ENCODE measurements around the gene DNAJB8. TPM values are rescaled to one million over a fixed set of nuclear protein-coding genes. Genes with fewer than 3 reads are reported as not detected.

The DNAJB8 gene
- total and polyA plus RNA-seq, 9 of the 15 experiments (the other 6 are each of a cell fraction or from before 2014, with no cell fraction given), result not detected

GRCh38 chr3:128415773-128416577, 50.7 kb downstream of the DNAJB8 start:
- Histone ChIP-seq H3K9ac (ENCODE audit: insufficient read depth in 1 of 2, low read depth in 2 of 2, low read length in 2 of 2) (peak overlapping the region; percentile 91 to 92), H2AFZ (ENCODE audit: low read depth, low read length) (0 out of 2 replicates have a peak overlapping the region, but pooled peaks have one; percentile 8), H3K4me1 (replicated peaks in 1 of 2; ENCODE audit: control insufficient read depth in 2 of 2, insufficient read depth in 2 of 2, low read length in 2 of 2) (peaks cover 78 to 91% of the 10 kb centered on the region in 2 experiments), H3K27me3 (ENCODE audit: control insufficient read depth in 2 of 2, insufficient read depth in 2 of 2, low read length in 2 of 2) (no peaks in the 10 kb centered on the region), H3K4me3 (peak overlapping the region; percentile 35), H3K27ac (ENCODE audit: extremely low read depth, low read depth, low read length) (peak overlapping the region; percentile 99), H3K9me1 (ENCODE audit: control insufficient read depth, insufficient read depth, low read length) (no peaks in the 10 kb centered on the region), H3K9me3 (replicated peaks; ENCODE audit: control insufficient read depth, insufficient read depth, low read depth, low read length) (peaks cover 2% of the 10 kb centered on the region; the same call in 1 of the 2 replicates), H4K20me1 (replicated peaks; ENCODE audit: control insufficient read depth, insufficient read depth, low read length) (no peaks in the 10 kb centered on the region), H3K79me2 (ENCODE audit: control insufficient read depth, insufficient read depth, low read length) (peaks cover 62% of the 10 kb centered on the region), H3K36me3 (ENCODE audit: control insufficient read depth, insufficient read depth, low read length) (peaks cover 3% of the 10 kb centered on the region; the same call in 1 of the 3 replicates), H3K4me2 (ENCODE audit: insufficient read depth, low read length) (peak overlapping the region; percentile 88)
- ATAC-seq (peak; percentile 74), DNase-seq (ENCODE audit: extremely low read depth in 1 of 4, low spot score in 3 of 4) (peak; percentile 71 to 90 (median 81)), FAIRE-seq (no peak)
- in situ Hi-C loops (cut with MboI) (no loop called here), intact Hi-C loops (cut with micrococcal nuclease) (no loop called here)
- ChIA-PET POLR2A (interaction anchor here (0.6 to 1.3 kb wide), 8 partner anchors 9 to 363 kb away, joined by 3 to 7 read pairs (median 3); no protein-coding TSS in a partner anchor), CTCF (ENCODE audit: low intra/inter-chr PET ratio) (interaction anchor here (0.9 kb wide), 1 partner anchor 10 kb away, joined by 3 read pairs; no protein-coding TSS in a partner anchor)
- TSS peak; percentile 40 for BruUV-seq (replicated peaks)
- WGBS (ENCODE audit: insufficient coverage, low coverage, missing lambda C conversion rate), result 0% methylated on average over 6 of the region's 19 CpGs
- no peak for TF ChIP-seq CBX8 (IDR thresholded peaks at IDR 0.05; ENCODE audit: borderline replicate concordance, extremely low read depth, low read depth, low read length, poor library complexity, severe bottlenecking)
- TF ChIP-seq WHSC1 (IDR thresholded peaks at IDR 0.05; ENCODE audit: low read length), result no peak
- TF ChIP-seq, protein P1, sequence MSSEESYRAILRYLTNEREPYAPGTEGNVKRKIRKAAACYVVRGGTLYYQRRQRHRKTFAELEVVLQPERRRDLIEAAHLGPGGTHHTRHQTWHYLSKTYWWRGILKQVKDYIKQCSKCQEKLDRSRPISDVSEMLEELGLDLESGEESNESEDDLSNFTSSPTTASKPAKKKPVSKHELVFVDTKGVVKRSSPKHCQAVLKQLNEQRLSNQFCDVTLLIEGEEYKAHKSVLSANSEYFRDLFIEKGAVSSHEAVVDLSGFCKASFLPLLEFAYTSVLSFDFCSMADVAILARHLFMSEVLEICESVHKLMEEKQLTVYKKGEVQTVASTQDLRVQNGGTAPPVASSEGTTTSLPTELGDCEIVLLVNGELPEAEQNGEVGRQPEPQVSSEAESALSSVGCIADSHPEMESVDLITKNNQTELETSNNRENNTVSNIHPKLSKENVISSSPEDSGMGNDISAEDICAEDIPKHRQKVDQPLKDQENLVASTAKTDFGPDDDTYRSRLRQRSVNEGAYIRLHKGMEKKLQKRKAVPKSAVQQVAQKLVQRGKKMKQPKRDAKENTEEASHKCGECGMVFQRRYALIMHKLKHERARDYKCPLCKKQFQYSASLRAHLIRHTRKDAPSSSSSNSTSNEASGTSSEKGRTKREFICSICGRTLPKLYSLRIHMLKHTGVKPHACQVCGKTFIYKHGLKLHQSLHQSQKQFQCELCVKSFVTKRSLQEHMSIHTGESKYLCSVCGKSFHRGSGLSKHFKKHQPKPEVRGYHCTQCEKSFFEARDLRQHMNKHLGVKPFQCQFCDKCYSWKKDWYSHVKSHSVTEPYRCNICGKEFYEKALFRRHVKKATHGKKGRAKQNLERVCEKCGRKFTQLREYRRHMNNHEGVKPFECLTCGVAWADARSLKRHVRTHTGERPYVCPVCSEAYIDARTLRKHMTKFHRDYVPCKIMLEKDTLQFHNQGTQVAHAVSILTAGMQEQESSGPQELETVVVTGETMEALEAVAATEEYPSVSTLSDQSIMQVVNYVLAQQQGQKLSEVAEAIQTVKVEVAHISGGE (CRISPR knock-in tag; IDR thresholded peaks at IDR 0.05), result no peak; a peak in 1 of 6 replicates
- no peak for TF ChIP-seq U2AF2 (optimal IDR thresholded peaks at IDR 0.05; ENCODE audit: low read depth, low read length)
- no peak for TF ChIP-seq ZNF655 (CRISPR knock-in tag; IDR thresholded peaks at IDR 0.05)
- TF ChIP-seq FOXA3 (CRISPR knock-in tag; conservative IDR thresholded peaks at IDR 0.05 in 1 of 2, IDR thresholded peaks at IDR 0.05 in 1 of 2), result peak; percentile 22 to 49; a peak in 2 of 4 replicates
- TF ChIP-seq MYBL2 (IDR thresholded peaks at IDR 0.05; ENCODE audit: low read depth), result no peak
- no peak for TF ChIP-seq MYBL2 (CRISPR knock-in tag; IDR thresholded peaks at IDR 0.05; ENCODE audit: borderline replicate concordance)
- no peak for TF ChIP-seq ZNF224 (CRISPR knock-in tag; IDR thresholded peaks at IDR 0.05)
- peak; percentile 27 for TF ChIP-seq HNRNPLL (IDR thresholded peaks at IDR 0.05; ENCODE audit: low read depth, low read length, poor library complexity, severe bottlenecking)
- TF ChIP-seq FIP1L1 (IDR thresholded peaks at IDR 0.05; ENCODE audit: low read depth, low read length, poor library complexity, severe bottlenecking), result peak; percentile 45
- TF ChIP-seq, protein P2, sequence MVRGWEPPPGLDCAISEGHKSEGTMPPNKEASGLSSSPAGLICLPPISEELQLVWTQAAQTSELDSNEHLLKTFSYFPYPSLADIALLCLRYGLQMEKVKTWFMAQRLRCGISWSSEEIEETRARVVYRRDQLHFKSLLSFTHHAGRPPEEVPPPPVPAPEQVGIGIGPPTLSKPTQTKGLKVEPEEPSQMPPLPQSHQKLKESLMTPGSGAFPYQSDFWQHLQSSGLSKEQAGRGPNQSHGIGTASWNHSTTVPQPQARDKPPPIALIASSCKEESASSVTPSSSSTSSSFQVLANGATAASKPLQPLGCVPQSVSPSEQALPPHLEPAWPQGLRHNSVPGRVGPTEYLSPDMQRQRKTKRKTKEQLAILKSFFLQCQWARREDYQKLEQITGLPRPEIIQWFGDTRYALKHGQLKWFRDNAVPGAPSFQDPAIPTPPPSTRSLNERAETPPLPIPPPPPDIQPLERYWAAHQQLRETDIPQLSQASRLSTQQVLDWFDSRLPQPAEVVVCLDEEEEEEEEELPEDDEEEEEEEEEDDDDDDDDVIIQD (CRISPR knock-in tag; IDR thresholded peaks at IDR 0.05), result no peak
- TF ChIP-seq ZBTB8A (IDR thresholded peaks at IDR 0.05; ENCODE audit: partially characterized antibody), result no peak

All from K562 (cell line).